OCI-LY3 (cell line): Measurements from ENCODE around the gene HAUS7.
A peak's percentile ranks its signal among the peaks of the same experiment; 100 is the strongest.

Experiments used
- H2AFZ ChIP-seq: fragments of 200-600, 300-600 bp; shearing (Covaris generic); 2 replicates; pipeline ENCODE4 v1.6.0; 2014; ENCODE audit warnings: antibody characterized with exemption, low read depth, low read length
- H3K27ac ChIP-seq: fragments of 200-600, 300-600 bp; sonication (generic); 2 replicates; pipeline ENCODE4 v1.5.1; 2014; ENCODE audit warnings: mild to moderate bottlenecking, low read length, moderate library complexity, mixed read lengths
- H3K27me3 ChIP-seq: fragments of 200-600, 300-600 bp; sonication (generic); 2 replicates; pipeline ENCODE4 v1.6.1; 2014; ENCODE audit warnings: low read depth, low read length, mixed read lengths
- H3K36me3 ChIP-seq: fragments of 200-600, 300-600 bp; sonication (generic); replicated peaks from 2 replicates; pipeline ENCODE3; 2014; ENCODE audit warnings: low read depth, low read length, mixed read lengths
- H3K4me1 ChIP-seq: fragments of 300-600, 200-600 bp; sonication (generic); 2 replicates; pipeline ENCODE4 v1.6.1; 2014; ENCODE audit warnings: low read length, mixed read lengths
- H3K4me2 ChIP-seq: fragments of 200-600, 300-600 bp; sonication (generic); 2 replicates; pipeline ENCODE4 v1.6.1; 2014; ENCODE audit warnings: low read length, mixed read lengths
- H3K4me3 ChIP-seq: fragments of 300-600, 200-600 bp; sonication (generic); 2 replicates; pipeline ENCODE4 v1.5.1; 2014; ENCODE audit warnings: antibody characterized with exemption, mild to moderate bottlenecking, low read length, moderate library complexity
- H3K79me2 ChIP-seq: fragments of 300-600, 200-600 bp; shearing (Covaris generic); 2 replicates; pipeline ENCODE4 v1.6.1; 2014; ENCODE audit warnings: mild to moderate bottlenecking, low read length, mixed read lengths
- H3K9ac ChIP-seq: fragments of 300-600, 200-600 bp; shearing (Covaris generic); 2 replicates; pipeline ENCODE4 v1.6.0; 2014; ENCODE audit warnings: mild to moderate bottlenecking, low read length, moderate library complexity
- H3K9me3 ChIP-seq: fragments of 200-600, 300-600 bp; shearing (Covaris generic); 2 replicates; pipeline ENCODE4 v1.6.1; 2014; ENCODE audit warnings: low read length, mixed read lengths; ENCODE audit not compliant: insufficient read depth
- H4K20me1 ChIP-seq: fragments of 200-600, 300-600 bp; sonication (generic); 2 replicates; pipeline ENCODE4 v1.6.1; 2016; ENCODE audit warnings: low read length, mixed read lengths; ENCODE audit not compliant: insufficient read depth
- CTCF ChIP-seq: fragments of 200-600, 300-600 bp; sonication (generic); IDR thresholded peaks from 2 replicates; pipeline ENCODE4 v1.5.1; 2014; ENCODE audit warnings: antibody characterized with exemption, low read length, low read depth
- EZH2phosphoT487 ChIP-seq: fragments of 200-600 bp; shearing (Covaris generic); IDR thresholded peaks from 2 replicates; pipeline ENCODE4 v1.6.1; 2018; ENCODE audit warnings: antibody characterized with exemption, mixed run types, low read depth

Gene HAUS7

DNA sequence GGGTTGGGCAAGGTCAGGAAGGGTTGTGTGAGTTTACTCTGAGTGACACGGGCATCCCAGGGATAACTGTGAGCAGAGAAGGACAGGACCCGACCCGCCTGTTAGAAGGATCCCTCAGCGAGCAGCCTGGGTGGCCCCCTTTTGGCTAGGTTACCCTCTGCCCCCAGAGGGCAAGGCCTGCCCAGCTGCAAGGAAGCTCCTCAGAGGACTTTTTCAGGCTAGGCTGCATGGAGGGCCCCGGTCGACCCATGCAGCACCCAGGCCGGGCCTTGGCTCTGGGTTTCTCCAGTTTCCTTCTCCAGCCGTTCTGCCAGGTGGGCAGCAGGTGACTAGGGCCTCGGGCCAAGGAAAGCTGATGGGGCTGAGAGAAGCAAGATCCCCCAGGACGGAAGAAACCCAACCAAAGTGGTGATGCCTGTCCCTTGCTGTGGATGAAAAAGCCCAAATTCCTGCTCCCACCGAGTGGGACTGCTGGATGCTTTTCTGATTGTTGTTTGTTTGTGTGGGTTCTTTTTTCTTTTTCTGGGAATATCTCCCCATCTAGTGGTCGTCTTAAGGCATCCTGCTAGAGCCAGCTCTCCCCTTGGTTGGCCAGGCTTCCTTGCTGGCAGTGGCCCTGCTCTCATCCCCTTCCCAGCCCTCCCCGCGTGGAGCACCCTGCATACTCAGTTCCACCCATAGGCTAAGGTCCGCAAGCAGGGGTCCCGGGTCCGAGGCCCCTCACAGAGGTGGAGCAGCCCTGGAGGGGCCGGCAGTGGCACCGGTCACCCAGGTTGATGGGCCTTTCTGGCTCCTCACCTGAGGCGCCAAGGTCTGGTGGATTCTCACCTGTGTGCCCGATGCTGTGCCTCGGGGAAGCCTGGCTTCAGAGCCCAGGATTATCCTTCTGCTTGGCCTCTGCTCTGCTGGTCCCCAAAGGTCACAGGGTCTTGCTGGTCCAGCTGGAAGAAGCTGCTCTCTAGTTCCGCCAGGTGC lies 57.3 kb downstream of the HAUS7 start:
- Histone ChIP-seq H3K4me2 (peak overlapping the region; percentile 99), H3K27me3 (no peaks in the 10 kb centered on the region), H3K79me2 (peaks cover 7% of the 10 kb centered on the region; the same call in 1 of the 2 replicates)

GRCh38 chrX:153411988-153412574 lies 58.3 kb downstream of the HAUS7 start:
- TF ChIP-seq CTCF (no peak), EZH2phosphoT487 (no peak)
- Histone ChIP-seq H3K27me3 (no peaks in the 10 kb centered on the region), H2AFZ (peak overlapping the region; percentile 47), H3K4me2 (peak overlapping the region; percentile 99), H3K4me1 (peaks cover 15% of the 10 kb centered on the region), H3K9ac (peak overlapping the region; percentile 81), H4K20me1 (no peaks in the 10 kb centered on the region), H3K9me3 (no peaks in the 10 kb centered on the region), H3K27ac (no peak overlapping the region), H3K79me2 (peaks cover 7% of the 10 kb centered on the region; the same call in 1 of the 2 replicates), H3K4me3 (peak overlapping the region; percentile 98), H3K36me3 (no peaks in the 10 kb centered on the region)

More for the DNA sequence above, 57.3 kb downstream of the HAUS7 start:
- Histone ChIP-seq H3K27ac (no peak overlapping the region), H3K4me3 (peak overlapping the region; percentile 98), H4K20me1 (no peaks in the 10 kb centered on the region), H3K9ac (peak overlapping the region; percentile 81), H3K9me3 (no peaks in the 10 kb centered on the region), H2AFZ (no peak overlapping the region), H3K4me1 (peaks cover 15% of the 10 kb centered on the region), H3K36me3 (no peaks in the 10 kb centered on the region)
- no peak for TF ChIP-seq CTCF
- no peak for TF ChIP-seq EZH2phosphoT487

GRCh38 chrX:153411255-153411987 lies 59.0 kb downstream of the HAUS7 start, which contains the start of gene ZFP92:
Gene ZFP92, plus strand, starts transcription at chrX:153411472. Its CDS starts 6,851 bp downstream, at chrX:153418323.
- Histone ChIP-seq H3K4me1 (peaks cover 15% of the 10 kb centered on the region), H4K20me1 (no peaks in the 10 kb centered on the region), H3K9me3 (no peaks in the 10 kb centered on the region), H3K4me2 (peak within 1 kb of the TSS; percentile 99), H3K79me2 (peaks cover 7% of the 10 kb centered on the region; the same call in 1 of the 2 replicates), H3K36me3 (no peaks in the 10 kb centered on the region), H2AFZ (peak within 1 kb of the TSS; percentile 82), H3K4me3 (peak within 1 kb of the TSS; percentile 98), H3K27ac (no peak within 1 kb of the TSS), H3K27me3 (no peaks in the 10 kb centered on the region), H3K9ac (peak within 1 kb of the TSS; percentile 81)
- TF ChIP-seq EZH2phosphoT487 (no peak), CTCF (no peak)
